Activated naive CD4-positive, alpha-beta T cell (primary cell): ENCODE data around the gene MYO7A.

Experiments used
- DNase-seq, 4 experiments: peaks; one replicate each; lab custom pipeline; 2025; lab: John Stamatoyannopoulos, UW

The MYO7A gene

DNA sequence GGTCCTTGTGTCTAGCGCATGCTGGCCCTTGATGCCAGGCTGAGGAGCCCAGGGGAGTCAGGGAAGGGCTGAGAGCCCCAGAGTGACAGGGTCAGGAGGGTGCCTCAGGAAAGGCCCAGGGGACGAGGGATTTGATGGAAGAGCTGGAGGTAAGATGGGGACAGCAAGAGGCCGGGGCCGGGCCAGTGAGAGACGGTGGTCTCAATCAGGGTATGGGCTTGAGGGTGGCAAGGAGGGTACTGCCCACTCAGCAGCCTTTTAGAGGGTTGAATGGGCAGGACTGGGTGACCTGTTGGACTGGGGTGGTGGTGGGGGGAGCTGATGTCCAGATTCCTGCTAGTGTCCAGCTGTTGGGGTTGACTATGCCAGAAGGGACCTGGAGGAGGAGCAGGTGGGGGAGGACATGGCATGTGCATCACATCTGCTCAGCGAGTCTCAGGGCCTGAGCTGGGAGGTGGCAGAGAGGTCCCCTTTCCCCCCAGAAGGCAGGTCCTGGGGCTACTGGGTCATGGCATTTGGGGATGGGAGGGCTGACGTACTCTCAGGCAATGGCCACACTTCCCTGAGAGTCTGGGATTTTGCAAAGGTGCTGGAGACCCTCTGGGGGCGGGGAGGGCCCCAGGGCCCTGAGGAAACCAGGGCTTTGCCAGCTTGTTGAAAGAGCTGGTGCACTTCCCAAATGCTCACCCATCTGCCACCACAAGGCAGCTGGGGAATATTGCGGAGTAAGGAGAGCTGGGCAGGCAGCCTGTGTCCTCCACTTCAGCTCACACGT is 18.4 kb downstream of the MYO7A start:
- DNase-seq = no peak

DNA sequence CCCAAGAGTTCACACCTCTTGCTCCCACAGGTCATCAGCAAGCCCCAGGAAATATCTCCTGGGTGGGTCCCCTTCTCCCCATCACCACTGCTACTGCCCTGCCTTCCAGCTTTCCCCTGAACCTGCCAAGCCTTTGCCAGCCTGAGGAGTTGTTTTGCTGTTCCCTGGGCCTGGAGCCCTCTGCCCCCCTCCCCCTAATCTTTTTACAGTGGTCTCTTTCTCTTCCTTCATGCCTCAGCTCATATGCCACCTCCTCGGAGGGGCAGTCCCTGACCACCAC is 18.9 kb downstream of the MYO7A start:
- no peak for DNase-seq

DNA sequence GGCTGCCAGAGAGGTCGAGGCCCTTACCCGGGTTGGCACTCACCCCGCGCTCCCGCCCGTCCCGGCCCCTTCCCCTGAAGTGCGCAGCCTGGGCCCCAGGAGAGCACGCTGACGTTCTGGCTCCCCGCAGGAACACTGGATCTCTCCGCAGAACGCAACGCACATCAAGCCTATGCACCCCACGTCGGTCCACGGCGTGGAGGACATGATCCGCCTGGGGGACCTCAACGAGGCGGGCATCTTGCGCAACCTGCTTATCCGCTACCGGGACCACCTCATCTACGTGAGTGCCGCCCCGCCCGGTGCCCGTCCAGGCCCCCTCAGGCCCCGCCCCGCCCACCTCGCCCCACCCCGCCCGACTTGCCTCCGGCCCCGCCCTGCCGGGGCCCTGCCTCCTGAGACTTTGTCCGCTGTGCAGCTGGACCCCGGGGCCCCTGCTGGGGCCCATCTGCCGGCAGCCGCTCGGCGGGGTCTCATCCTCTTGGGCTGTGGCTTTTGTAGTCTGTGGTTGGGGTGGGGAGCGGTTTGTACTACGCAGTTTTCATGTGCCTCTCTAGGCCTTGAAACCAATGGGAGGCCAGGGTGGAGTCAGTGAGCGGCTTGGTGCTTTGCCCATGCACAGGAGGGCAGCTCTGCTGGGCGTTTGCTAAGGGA is 19.7 kb downstream of the MYO7A start:
- peak in 1 of 4 experiments; percentile 19 for DNase-seq

DNA sequence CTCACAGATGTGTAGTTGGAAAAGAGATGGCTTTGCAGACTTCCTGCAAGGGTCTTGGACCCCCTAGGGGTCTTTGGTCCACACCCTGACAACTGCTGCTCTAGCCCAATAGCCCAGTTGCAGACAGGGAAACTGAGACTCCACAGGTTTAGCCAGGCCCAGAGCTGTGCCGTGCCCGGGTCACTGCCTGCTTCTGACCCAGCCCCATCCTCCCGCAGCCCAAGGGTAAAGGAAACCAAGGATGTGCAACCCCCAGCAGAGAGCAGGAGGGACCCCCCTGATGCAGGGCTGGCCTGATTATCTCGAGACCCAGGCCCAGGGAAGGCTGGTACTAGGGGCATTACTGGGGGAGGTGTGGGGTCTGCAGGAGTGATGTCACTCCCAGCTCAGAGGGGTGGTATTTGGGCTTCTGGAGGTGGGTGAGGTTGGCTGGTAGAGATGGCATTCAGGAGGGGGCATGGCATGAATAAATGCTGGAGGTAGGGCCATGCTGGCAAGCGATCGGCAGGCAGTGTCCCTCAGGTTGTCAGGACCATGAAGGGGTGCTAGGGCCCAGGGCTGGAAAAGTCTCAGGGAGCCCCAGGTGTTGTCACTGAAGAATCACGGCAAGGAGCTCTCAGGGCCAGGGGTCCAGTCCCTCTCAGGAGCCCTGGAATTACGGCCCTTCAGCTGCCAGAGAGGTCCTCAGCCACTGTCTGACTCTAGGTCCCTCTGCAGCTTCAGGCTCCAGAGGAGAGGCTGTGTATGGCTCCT is 21.1 kb downstream of the MYO7A start:
- no peak for DNase-seq

DNA sequence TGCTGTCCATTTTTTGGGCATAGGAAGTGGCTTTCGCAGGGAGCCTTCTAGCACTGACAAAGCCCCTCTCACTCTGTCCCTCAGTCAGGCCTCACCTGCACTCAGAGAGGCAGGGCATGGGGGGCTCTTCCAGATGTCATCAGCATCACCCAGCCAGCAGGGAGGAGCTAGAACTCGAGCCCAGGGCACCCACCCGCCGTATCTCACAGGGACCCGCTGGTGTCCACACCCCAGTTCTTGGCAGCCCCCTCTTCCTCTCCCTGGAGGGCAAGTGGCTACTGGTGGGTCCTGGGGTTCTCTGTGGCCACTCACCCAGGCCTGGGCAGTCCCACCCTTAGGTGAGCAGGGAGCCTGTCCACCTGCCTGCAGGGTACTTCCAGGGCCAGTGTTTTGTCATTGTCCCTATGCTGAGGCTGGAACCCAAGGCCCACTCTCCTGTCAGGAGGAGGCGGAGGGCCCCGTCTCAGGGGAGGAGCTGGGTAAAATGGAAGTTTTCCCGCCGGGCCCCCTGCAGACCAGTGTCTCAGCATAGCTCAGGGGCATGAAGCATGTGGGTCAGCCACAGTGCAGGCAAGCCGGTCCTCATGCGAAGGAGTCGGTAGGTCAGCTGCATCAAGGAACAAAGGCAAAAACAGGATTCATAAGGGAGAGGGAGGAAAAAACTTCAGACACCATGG is 21.8 kb downstream of the MYO7A start:
- no peak for DNase-seq

DNA sequence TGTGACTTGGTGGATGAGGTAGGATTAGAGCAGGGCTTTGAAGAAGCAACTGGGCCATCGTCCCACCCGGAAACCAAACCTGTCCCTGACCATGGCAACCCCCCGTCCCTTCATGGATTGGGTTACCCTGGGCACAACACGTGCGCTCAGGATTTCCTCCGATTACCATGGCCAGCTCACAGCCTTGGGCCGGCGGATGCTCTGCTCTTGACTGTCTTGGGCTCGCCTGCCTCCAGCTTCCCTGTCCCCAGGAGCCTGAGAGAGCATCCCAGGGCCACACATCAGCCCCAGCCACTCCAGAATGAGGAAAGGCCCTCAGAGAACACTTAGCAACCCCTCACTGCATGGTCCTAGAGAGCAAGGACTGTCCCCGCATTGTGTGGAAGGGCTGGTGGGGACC is 22.8 kb downstream of the MYO7A start:
- DNase-seq = no peak

DNA sequence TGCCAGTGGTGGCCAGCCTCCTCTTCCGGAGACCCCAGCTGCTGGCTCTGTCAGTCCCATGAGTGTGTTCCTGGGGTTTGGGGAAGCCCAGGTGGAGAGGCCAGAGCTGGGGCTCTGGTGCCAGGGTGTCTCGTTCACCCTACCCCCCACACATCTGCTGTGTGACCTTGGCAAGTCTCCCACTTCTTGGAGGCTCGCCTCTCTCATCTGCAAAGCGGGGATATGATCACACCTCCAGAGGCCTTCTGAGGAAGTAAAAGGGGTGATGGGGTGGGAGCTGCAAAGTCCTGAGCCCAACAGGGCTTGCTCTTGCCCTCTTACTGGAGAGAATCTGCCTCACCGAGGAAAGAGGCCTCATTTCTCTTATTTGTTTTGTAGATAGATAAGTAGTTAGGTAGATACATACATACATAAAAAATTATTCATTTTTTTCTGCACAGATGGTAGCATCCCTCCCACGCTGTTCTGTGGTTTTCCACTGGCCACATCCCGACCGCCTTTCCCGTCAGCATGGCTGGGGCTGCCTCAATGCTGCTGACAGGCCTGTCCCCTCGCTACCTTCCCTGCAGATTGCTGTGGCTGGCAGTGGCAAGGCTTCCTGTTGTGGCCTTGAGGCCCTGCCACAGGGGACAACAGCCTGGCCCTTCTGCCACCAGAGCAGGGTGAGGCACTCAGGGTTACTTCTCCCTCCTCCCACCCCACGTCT is 23.9 kb downstream of the MYO7A start:
- no peak for DNase-seq

DNA sequence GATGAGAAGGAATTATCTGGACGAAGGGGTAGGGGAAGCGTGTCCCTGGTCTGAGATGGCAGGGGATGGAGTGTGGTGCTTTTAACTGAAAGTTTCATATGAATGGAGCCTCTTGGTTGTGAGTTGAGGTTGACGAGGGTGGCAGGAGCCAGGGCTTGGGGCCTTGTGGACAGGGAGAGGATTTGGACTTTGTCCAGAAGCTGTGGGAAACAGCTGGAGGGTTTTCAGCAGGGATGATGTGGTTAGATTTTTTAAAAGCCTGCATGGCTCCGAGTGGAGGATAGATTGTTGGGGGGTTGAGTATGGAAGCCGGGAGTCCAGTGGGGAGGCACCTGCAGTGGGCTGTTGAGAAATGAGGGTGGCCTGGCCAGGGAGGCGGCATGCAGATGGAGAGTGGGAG is 24.8 kb downstream of the MYO7A start:
- no peak for DNase-seq

DNA sequence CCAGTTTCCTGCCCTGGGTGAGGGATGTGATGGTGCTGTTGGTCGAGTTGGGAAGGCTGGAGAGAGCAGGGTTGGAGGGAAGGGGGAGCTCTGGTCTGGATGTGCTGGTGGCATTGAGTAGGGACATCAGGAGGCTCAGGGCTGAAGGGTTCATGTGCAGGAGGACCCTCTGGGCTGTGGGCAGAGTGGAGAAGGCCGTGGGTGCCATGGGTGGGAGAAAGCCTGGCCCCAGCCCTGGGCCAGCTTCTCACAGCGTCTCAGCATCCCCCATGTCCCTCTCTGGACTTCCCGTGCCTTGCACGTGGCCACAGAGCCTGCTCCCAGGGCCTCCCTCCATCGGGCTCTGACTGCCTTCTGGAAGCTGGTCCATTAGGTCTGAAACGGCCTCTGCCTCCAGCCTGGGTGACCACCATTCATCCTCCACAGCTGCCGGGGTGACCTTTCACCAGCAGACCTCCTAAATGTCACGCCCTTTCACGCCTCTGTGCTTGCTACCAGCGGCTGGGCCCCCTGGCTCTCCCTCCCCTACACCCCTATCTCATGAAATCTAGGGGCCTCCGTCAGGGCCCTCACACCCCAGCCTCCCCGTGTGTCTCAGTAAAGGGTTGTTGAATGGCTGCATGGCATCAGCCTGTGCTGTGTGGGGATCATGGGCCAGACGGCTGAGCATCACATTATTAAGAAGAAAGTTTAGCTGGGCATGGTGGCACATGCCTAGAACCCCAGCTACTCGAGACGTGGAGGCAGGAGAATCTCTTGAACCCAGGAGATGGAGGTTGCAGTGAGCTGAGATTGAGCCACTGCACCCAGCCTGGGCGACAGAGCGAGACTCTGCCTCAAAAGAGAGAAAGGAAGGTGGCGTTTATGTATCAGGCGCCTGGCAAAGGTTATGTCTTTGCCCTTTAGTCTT is 25.5 kb downstream of the MYO7A start:
- no peak for DNase-seq

DNA sequence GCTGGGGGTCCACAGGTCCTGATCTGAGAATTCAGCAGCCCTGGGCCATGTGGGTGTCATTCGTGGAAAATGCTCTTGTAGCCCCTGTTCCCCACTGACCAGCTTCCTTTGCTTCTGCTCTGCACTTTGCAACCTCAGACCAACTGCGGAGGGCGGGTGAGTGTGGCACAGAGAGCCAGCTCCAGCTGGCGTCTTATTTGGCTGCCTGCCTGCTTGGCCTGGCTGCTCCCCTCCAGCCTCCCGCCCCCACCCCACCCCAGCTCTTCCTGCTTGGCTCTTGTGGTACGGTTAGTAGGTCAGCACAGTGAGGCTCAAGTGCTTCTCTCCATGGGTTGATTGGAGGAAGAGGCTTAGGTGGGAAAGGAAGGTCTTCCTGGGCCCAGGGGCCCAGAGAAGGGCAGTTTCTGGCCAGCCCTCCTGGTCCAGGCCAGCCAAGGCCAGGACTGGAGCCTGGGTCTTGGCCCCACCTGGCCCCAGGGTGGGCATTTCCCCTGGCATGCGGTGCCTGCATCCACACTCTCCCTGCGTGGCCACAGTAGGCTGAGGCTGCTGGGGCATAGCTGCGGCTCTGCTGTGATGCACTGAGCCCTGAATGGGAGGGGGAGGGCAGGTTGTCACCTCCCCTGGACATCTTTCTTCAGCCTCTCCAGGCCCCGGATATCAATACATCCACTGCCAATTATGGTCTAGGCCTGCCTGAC is 26.5 kb downstream of the MYO7A start:
- DNase-seq = no peak

DNA sequence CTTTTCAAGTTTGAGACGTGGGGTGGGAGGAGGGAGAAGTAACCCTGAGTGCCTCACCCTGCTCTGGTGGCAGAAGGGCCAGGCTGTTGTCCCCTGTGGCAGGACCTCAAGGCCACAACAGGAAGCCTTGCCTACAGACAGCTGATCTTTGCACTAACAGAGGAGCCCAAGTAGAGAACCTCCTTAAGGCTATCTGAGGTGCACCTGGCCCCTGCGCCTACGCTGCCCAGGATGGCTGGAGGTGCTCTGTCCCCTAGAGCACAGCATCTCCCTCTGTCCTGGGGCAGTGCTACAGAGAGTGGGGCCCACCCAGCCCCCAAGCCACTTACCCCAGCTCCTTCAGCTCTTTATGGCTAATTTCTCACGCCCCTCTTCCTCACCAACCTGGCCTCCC is 27.0 kb downstream of the MYO7A start:
- DNase-seq = no peak

DNA sequence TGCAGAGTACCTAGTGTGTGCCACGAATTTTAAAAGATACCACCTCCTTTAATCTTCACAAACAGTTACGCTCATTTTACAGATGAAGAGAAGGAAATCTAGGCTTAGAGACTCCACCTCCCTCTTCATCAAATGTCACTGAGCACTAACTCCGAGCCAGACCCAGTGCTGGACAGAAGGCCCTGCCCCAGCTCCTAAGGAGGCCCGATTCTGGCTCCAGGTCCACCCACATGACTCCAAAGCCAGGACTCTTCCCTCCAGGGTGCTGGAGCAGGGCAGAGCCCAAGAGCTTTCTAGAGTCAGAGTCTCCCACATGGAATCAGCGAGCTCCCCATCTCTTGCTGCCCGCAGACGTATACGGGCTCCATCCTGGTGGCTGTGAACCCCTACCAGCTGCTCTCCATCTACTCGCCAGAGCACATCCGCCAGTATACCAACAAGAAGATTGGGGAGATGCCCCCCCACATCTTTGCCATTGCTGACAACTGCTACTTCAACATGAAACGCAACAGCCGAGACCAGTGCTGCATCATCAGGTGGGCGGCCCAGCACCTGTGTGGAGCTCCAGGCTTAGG is 27.6 kb downstream of the MYO7A start:
- DNase-seq = no peak

DNA sequence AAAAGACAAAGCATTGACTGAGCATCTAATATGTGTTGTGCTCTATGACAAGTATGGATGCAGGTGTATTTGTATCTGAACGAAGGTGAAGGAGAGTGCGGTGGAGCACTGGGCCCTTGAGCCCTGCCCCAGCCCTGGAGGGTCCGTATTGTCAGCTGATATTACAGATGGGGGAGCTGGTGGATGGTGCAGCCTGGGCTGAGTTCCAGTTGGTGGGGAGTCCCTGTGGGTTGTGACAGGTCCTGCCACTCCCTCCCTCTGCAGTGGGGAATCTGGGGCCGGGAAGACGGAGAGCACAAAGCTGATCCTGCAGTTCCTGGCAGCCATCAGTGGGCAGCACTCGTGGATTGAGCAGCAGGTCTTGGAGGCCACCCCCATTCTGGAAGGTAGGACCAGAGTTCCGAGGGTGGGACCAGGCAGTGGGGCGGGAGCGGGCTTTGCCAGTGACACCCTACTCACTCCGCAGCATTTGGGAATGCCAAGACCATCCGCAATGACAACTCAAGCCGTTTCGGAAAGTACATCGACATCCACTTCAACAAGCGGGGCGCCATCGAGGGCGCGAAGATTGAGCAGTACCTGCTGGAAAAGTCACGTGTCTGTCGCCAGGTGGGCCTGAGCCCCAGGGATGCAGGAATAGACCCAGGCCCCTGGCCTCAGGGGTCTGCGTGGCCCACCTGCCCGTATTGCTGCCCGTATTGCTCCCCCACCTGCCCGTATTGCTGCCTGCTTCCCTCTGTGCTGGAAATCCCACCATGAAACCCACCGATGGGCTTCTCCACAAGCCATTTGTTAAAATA is 28.6 kb downstream of the MYO7A start:
- DNase-seq = no peak

DNA sequence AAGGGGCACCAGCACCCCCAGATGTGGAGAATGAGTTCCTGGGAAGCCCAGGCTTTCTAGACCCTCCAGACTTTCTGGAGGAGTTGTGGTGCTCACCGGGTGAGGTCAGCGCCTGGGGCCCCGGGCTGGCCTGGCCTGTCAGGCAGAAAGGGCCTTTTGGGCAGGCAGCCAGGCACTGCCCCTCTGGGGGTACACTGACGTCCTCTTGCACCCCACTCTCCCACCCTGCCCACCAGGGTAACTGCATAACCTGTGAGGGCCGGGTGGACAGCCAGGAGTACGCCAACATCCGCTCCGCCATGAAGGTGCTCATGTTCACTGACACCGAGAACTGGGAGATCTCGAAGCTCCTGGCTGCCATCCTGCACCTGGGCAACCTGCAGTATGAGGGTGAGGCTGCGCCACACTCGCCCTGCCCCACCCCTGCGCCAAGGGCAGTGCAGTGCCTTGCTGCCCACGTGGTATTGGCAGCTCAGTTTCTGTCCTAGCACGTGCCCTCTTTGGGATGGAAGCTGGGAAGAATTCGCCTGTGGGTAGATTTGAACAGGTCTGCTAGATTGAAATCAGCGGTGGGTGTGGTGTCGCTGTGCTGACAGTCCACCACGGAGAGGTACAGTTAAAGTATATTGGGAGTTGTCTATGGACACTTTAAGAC is 30.1 kb downstream of the MYO7A start:
- DNase-seq = no peak

DNA sequence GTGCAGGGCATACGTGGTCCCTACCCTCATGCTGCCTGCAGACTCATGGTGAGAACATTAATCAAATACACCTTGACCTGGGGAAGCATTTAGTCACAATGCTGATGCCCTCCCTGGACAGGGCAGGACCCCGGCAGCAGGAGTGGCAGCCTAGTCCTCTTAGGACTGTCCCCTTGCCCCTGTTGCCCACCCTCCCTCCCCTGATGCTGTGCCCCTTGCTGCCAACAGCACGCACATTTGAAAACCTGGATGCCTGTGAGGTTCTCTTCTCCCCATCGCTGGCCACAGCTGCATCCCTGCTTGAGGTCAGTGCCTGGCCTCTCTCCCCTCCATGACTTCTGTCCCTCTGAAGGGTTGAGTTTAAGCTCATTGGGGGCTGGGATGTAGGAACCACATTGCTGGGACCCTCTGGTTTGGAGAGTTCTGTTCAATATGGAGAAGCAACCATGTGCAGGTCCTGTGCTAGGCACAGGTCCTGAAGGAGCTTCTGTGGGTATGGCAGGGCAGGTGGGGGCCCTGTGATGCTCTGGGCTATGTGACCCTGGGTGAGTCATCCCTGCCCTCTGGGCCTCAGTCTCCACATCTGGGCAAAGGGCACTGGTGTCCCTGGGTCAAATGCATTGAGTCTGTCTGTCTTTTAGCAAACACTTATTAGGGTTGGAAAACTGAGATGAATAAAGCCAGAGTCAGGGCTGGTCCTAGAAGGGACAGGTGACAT is 31.3 kb downstream of the MYO7A start:
- DNase-seq = no peak

DNA sequence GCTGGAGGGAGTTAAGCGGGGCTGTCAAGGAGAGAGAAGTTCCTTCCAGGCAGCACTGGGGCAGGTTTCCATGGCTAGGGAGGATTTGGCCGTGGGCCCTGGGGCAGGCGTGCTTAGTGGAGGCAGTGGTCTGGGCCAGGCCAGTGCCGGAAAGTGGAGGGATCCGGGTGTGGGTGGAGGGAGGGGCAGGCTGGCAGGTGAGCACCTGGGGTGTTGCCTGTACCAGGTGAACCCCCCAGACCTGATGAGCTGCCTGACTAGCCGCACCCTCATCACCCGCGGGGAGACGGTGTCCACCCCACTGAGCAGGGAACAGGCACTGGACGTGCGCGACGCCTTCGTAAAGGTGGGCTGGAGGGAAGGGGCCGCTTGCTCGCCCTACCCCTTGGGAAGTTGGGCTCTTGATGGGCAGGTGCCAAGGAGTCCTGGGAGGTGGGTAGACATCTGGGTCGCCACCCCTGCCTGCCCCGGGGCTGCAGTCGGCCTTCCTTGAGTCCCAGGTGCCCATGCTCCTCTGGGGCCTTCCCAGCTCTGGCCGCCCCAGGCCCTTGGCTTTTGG is 32.0 kb downstream of the MYO7A start:
- DNase-seq = no peak

DNA sequence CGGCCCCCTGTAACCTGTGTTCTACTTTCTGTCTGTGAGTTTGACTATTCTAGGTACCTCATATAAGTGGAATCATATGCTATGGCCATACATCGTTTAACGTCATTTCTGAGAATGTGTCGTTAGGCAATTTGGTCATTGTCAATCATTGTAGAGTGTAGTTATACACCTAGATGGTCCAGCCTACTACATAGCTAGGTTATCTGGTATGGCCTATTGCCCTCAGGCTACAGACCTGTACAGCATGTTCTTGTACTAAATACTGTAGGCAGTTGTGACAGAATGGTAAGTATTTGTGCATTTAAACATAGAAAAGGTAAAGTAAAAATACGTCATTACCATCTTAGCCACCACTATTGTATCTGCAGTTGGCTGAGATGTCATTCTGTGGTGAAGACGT is 35.2 kb downstream of the MYO7A start:
- no peak for DNase-seq

DNA sequence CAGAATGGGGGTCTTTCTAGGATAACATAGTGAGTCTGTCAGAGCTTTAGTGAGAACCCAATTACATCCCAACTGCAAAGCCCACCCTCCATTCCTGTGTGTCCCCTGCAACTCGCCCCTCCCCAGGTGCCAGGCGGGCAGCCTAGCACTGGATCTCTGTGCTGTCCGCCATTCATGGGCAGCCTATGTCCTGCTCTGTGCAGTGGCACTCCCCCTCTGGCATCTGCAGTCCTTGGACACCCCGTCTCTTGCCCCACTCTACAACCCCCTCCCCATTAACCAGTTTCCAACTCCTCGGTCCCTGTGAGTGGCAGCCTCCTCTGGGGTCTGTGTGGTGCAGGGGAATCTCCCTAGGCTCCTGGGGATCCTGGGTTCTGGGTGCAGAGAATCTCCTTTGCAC is 37.0 kb downstream of the MYO7A start:
- no peak for DNase-seq
